ENCODE measurements around the gene UBAC2.

The UBAC2 gene

DNA sequence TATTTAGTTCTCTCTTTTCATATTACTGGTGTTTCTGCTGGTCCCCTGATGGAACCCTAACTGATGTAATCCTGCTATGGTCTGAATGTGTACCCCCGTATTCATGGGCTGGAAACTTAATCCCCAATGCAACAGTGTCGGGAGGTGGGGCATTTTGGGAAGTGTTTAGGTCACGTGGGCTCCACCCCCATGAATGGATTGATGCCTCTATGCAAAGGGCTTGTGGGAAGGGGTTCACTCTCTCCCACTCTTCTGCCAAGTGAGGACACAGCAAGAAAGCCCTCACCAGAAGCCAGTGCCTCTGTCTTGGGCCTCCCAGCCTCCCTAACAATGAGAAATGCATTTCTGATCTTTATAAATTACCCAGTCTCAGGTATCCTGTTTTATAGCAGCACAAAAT, 21.2 kb upstream of the UBAC2 start:
- peaks cover 0 to 5% (median 0%) of the 10 kb centered on the region in 5 donors for H3K9me3 ChIP-seq (ENCODE audit: control insufficient read depth in 5 of 5, low read length in 5 of 5)
- H3K27ac ChIP-seq (ENCODE audit: low read depth, low read length): no peak overlapping the region
- H3K27me3 ChIP-seq (ENCODE audit: control insufficient read depth in 5 of 5, insufficient read depth in 4 of 5, low read length in 5 of 5): peaks cover 0 to 4% (median 2%) of the 10 kb centered on the region in 5 donors
- no peaks in the 10 kb centered on the region for H3K36me3 ChIP-seq (ENCODE audit: control insufficient read depth in 5 of 5, insufficient read depth in 5 of 5, low read length in 5 of 5)
- peaks cover 2 to 14% (median 5%) of the 10 kb centered on the region in 5 donors for H3K4me1 ChIP-seq (ENCODE audit: control insufficient read depth in 5 of 5, insufficient read depth in 5 of 5, low read length in 5 of 5)
- H3K9ac ChIP-seq (ENCODE audit: low read length in 5 of 5): no peak overlapping the region
- H3K4me3 ChIP-seq (ENCODE audit: low read depth in 1 of 5, low read length in 5 of 5): no peak overlapping the region

DNA sequence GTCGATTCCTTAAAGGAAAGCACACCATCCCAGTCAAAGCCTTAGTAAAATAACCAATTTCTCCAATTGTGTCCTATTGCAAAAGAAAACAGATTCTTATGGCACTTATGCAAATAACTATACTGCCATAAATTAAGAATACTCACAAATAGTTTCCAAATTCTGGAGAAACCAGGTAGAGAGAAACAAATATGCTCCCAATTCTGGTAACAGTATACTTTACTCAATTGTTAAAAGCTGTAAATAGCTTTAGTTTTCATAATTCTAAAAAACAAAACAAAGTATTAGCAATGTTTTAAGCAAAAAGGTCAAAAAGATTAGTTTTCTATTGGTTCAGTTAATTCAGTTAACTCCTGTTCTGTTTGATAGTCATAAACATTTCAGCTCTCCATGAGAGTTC, 18.2 kb upstream of the UBAC2 start:
- no peak overlapping the region for H3K9ac ChIP-seq (ENCODE audit: low read length in 5 of 5)
- H3K4me1 ChIP-seq (ENCODE audit: control insufficient read depth in 5 of 5, insufficient read depth in 5 of 5, low read length in 5 of 5): peaks cover 0 to 10% (median 5%) of the 10 kb centered on the region in 5 donors
- H3K4me3 ChIP-seq (ENCODE audit: low read depth in 1 of 5, low read length in 5 of 5): no peak overlapping the region

DNA sequence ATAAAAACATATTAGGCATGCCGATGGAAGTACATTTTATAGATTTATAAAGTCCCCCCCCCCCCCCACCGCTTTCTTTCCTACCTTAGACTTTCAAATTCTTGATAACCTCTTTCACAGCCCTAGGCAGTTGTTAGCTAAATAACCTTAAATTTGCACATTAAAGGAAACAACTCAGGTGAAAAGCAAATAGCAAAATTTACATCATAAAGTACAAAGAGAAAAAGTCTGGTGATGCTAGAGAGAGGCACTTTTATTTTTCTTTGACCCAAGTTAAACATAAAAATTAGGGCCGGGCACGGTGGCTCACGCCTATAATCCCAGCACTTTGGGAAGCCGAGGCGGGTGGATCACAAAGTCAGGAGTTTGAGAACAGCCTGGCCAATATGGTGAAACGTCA, 15.0 kb upstream of the UBAC2 start:
- peaks cover 0 to 5% (median 0%) of the 10 kb centered on the region in 5 donors for H3K9me3 ChIP-seq (ENCODE audit: control insufficient read depth in 5 of 5, low read length in 5 of 5)
- no peaks in the 10 kb centered on the region for H3K36me3 ChIP-seq (ENCODE audit: control insufficient read depth in 5 of 5, insufficient read depth in 5 of 5, low read length in 5 of 5)
- no peak overlapping the region for H3K27ac ChIP-seq (ENCODE audit: low read depth, low read length)
- no peaks in the 10 kb centered on the region for H3K27me3 ChIP-seq (ENCODE audit: control insufficient read depth in 5 of 5, insufficient read depth in 4 of 5, low read length in 5 of 5)
- H3K4me1 ChIP-seq (ENCODE audit: control insufficient read depth in 5 of 5, insufficient read depth in 5 of 5, low read length in 5 of 5): peaks cover 0 to 17% (median 10%) of the 10 kb centered on the region in 5 donors
- H3K9ac ChIP-seq (ENCODE audit: low read length in 5 of 5): no peak overlapping the region
- no peak overlapping the region for H3K4me3 ChIP-seq (ENCODE audit: low read depth in 1 of 5, low read length in 5 of 5)

More for the DNA sequence above, 18.2 kb upstream of the UBAC2 start:
- Histone ChIP-seq H3K27ac (ENCODE audit: low read depth, low read length) (no peak overlapping the region), H3K9me3 (ENCODE audit: control insufficient read depth in 5 of 5, low read length in 5 of 5) (peaks cover 0 to 5% (median 0%) of the 10 kb centered on the region in 5 donors), H3K36me3 (ENCODE audit: control insufficient read depth in 5 of 5, insufficient read depth in 5 of 5, low read length in 5 of 5) (no peaks in the 10 kb centered on the region), H3K27me3 (ENCODE audit: control insufficient read depth in 5 of 5, insufficient read depth in 4 of 5, low read length in 5 of 5) (no peaks in the 10 kb centered on the region)

DNA sequence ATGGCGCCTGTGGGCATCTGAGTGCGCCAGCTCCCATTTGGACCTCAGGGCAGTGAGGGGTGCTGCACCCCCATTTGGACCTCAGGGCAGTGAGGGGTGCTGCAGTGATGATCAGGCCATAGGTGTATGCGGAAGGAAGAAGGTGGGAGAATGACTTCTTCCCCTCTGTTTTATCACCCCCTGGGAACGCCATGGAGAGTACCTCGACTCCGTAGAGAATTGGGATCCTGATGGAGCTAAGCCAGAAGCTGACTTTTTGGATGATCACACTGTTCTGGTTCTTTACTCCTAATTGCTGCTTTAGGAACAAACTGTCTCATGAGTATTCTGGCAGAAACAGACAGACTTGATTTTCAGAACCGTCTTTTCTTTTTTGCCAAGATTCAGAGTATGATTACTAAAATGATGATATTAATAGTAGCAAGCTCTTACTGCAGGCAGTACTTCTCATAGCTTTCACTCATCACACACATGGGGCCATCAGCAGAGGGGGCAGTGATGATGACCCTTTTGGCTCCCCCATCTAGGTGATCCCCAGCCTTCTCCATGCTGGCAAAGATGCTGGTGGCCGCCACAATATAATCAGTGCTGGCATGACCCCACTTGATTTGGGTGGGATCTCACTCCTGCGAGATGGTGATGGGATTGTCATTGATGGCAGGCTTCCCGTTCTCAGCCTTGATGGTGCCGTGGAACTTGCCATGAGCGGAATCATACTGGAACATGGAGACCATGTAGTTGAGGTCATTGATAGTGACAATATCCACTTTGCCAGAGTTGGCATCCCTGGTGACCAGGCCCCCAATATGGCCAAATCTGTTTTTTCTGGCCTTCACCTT, 10.3 kb upstream of the UBAC2 start:
- no peaks in the 10 kb centered on the region for H3K36me3 ChIP-seq (ENCODE audit: control insufficient read depth in 5 of 5, insufficient read depth in 5 of 5, low read length in 5 of 5)
- no peaks in the 10 kb centered on the region for H3K9me3 ChIP-seq (ENCODE audit: control insufficient read depth in 5 of 5, low read length in 5 of 5)
- H3K9ac ChIP-seq (ENCODE audit: low read length in 5 of 5): no peak overlapping the region
- peaks cover 0 to 27% (median 18%) of the 10 kb centered on the region in 5 donors for H3K4me1 ChIP-seq (ENCODE audit: control insufficient read depth in 5 of 5, insufficient read depth in 5 of 5, low read length in 5 of 5)
- H3K4me3 ChIP-seq (ENCODE audit: low read depth in 1 of 5, low read length in 5 of 5): no peak overlapping the region
- H3K27me3 ChIP-seq (ENCODE audit: control insufficient read depth in 5 of 5, insufficient read depth in 4 of 5, low read length in 5 of 5): no peaks in the 10 kb centered on the region
- no peak overlapping the region for H3K27ac ChIP-seq (ENCODE audit: low read depth, low read length)

DNA sequence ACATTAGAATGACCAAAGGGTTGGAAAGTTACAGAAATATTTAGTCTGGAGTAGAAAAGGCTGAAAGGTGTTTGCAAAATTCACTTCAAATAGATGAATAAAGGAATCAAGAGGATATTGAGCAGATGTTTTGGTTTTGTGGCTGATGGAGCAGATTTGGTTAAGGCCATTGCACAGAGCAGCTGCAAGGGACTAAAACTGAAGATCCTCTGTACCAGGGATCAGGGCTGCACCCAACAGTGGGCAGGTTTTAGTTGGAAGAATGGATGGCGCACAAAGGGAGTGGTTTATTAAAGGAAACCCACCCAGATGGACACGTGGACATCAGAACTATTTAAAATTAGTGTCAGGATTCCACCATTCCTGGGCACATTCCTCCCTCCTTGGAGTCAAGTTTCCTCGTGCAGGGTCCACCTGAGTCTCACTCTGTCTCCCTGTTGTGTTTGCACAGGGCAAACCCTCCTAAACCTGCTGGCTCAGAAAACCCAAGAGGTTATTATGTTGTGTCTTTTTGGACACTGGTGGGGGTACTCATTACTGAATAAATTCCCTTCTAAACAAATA, 9.2 kb upstream of the UBAC2 start:
- Histone ChIP-seq H3K9me3 (ENCODE audit: control insufficient read depth in 5 of 5, low read length in 5 of 5) (no peaks in the 10 kb centered on the region), H3K4me3 (ENCODE audit: low read depth in 1 of 5, low read length in 5 of 5) (no peak overlapping the region), H3K27ac (ENCODE audit: low read depth, low read length) (no peak overlapping the region), H3K27me3 (ENCODE audit: control insufficient read depth in 5 of 5, insufficient read depth in 4 of 5, low read length in 5 of 5) (no peaks in the 10 kb centered on the region), H3K36me3 (ENCODE audit: control insufficient read depth in 5 of 5, insufficient read depth in 5 of 5, low read length in 5 of 5) (no peaks in the 10 kb centered on the region), H3K4me1 (ENCODE audit: control insufficient read depth in 5 of 5, insufficient read depth in 5 of 5, low read length in 5 of 5) (peaks cover 0 to 27% (median 18%) of the 10 kb centered on the region in 5 donors), H3K9ac (ENCODE audit: low read length in 5 of 5) (no peak overlapping the region)

DNA sequence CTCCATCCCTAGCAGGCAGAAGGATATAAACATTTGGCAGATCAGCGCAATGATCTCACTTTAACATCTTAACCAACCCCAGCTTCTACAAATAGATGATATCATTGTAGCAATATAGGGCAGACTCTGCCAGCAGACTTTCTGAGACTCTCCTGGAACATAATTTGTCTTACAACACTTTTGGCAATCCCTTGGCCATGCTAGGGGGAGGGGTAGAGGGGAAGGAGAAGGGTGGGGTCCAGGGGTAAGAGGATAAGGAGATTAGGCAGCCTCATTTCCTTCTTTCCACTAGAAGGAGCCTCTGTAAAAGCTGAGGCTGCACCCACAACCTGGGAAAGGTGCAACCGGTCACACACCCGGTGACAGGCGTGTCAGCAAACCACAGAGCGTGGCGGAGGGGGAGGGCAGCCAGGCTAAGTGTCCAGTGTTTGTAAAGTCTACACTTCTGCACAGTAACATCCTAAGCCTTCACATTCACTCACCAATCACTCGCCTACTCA, 8.7 kb upstream of the UBAC2 start:
- peaks cover 0 to 27% (median 18%) of the 10 kb centered on the region in 5 donors for H3K4me1 ChIP-seq (ENCODE audit: control insufficient read depth in 5 of 5, insufficient read depth in 5 of 5, low read length in 5 of 5)
- no peak overlapping the region for H3K27ac ChIP-seq (ENCODE audit: low read depth, low read length)
- no peaks in the 10 kb centered on the region for H3K36me3 ChIP-seq (ENCODE audit: control insufficient read depth in 5 of 5, insufficient read depth in 5 of 5, low read length in 5 of 5)
- H3K9ac ChIP-seq (ENCODE audit: low read length in 5 of 5): no peak overlapping the region
- no peaks in the 10 kb centered on the region for H3K27me3 ChIP-seq (ENCODE audit: control insufficient read depth in 5 of 5, insufficient read depth in 4 of 5, low read length in 5 of 5)
- no peak overlapping the region for H3K4me3 ChIP-seq (ENCODE audit: low read depth in 1 of 5, low read length in 5 of 5)
- H3K9me3 ChIP-seq (ENCODE audit: control insufficient read depth in 5 of 5, low read length in 5 of 5): no peaks in the 10 kb centered on the region

DNA sequence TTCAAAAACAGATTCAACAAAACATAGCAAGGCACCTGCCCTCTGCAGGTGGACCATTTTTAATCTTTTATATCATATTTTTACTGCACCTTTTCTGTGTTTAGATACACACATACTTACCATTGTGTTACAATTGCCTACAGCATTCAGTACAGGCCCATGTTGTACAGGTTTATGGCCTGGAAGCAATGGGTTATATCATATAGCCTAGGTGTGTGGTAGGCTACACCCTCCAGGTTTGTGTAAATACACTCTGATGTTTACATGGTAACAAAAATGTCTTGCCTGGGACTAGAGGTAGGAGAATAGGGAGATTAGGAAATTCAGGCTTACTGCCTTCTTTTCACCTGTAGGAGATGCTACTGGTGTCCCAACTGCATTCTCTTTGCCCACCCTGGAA, 8.2 kb upstream of the UBAC2 start:
- H3K9me3 ChIP-seq (ENCODE audit: control insufficient read depth in 5 of 5, low read length in 5 of 5): no peaks in the 10 kb centered on the region
- H3K9ac ChIP-seq (ENCODE audit: low read length in 5 of 5): no peak overlapping the region
- no peak overlapping the region for H3K4me3 ChIP-seq (ENCODE audit: low read depth in 1 of 5, low read length in 5 of 5)
- peaks cover 0 to 27% (median 18%) of the 10 kb centered on the region in 5 donors for H3K4me1 ChIP-seq (ENCODE audit: control insufficient read depth in 5 of 5, insufficient read depth in 5 of 5, low read length in 5 of 5)
- no peak overlapping the region for H3K27ac ChIP-seq (ENCODE audit: low read depth, low read length)
- H3K36me3 ChIP-seq (ENCODE audit: control insufficient read depth in 5 of 5, insufficient read depth in 5 of 5, low read length in 5 of 5): no peaks in the 10 kb centered on the region
- H3K27me3 ChIP-seq (ENCODE audit: control insufficient read depth in 5 of 5, insufficient read depth in 4 of 5, low read length in 5 of 5): no peaks in the 10 kb centered on the region

DNA sequence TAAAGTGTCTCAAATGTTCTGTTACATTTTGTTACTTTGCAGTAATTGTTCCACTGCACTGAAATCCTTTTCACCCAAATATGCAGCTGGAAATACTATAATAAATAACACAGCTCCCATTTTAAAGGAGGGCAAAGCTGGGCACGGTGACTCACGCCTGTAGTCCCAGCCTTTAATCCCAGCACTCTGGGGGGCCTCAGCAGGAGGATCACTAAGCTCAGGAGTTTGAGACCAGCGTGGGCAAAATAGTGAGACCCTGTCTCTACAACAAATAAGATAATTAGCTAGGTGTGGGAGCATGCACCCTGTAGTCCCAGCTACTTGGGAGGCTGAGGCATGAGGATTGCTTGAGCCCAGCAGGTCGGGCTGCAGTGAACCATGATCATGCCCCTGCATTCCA, 7.5 kb upstream of the UBAC2 start:
- no peak overlapping the region for H3K9ac ChIP-seq (ENCODE audit: low read length in 5 of 5)
- H3K27me3 ChIP-seq (ENCODE audit: control insufficient read depth in 5 of 5, insufficient read depth in 4 of 5, low read length in 5 of 5): no peaks in the 10 kb centered on the region
- no peaks in the 10 kb centered on the region for H3K36me3 ChIP-seq (ENCODE audit: control insufficient read depth in 5 of 5, insufficient read depth in 5 of 5, low read length in 5 of 5)

DNA sequence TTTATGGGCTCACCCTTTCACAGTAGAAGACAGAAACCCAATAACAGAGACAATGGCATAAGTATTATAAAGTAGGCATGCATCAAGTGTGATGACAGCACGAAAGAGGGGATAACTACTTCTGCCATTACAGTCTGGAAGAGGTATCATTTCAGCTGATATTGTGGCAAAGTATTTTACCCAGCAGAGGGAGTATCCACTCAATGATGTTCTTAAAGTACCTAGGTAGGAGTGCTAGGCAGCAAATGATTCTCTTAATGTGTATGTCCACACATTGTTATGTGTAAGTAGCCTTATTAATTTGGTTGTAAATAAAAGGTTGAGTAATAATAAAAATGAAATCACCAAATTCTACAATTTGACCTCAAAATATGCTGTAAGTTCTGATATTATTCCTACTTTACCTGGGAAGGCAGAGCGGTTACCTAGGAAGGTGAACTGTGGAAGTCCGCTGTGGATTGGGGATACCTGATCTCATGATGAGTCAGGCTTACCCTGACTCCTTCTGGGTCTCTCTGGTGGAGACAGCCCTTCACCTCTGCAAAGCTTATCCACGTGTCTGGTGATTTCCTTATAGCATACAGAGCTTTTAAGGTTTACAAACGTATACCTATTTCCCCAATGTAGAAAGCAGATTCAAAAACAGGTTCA, 4.1 kb upstream of the UBAC2 start:
- H3K4me1 ChIP-seq (ENCODE audit: control insufficient read depth in 5 of 5, insufficient read depth in 5 of 5, low read length in 5 of 5): peaks cover 0 to 20% (median 10%) of the 10 kb centered on the region in 5 donors
- H3K27me3 ChIP-seq (ENCODE audit: control insufficient read depth in 5 of 5, insufficient read depth in 4 of 5, low read length in 5 of 5): no peaks in the 10 kb centered on the region
- H3K9me3 ChIP-seq (ENCODE audit: control insufficient read depth in 5 of 5, low read length in 5 of 5): no peaks in the 10 kb centered on the region
- H3K27ac ChIP-seq (ENCODE audit: low read depth, low read length): no peak overlapping the region
- no peak overlapping the region for H3K4me3 ChIP-seq (ENCODE audit: low read depth in 1 of 5, low read length in 5 of 5)
- no peak overlapping the region for H3K9ac ChIP-seq (ENCODE audit: low read length in 5 of 5)
- no peaks in the 10 kb centered on the region for H3K36me3 ChIP-seq (ENCODE audit: control insufficient read depth in 5 of 5, insufficient read depth in 5 of 5, low read length in 5 of 5)

More for the DNA sequence above, 7.5 kb upstream of the UBAC2 start:
- peaks cover 0 to 27% (median 18%) of the 10 kb centered on the region in 5 donors for H3K4me1 ChIP-seq (ENCODE audit: control insufficient read depth in 5 of 5, insufficient read depth in 5 of 5, low read length in 5 of 5)
- no peak overlapping the region for H3K4me3 ChIP-seq (ENCODE audit: low read depth in 1 of 5, low read length in 5 of 5)
- no peaks in the 10 kb centered on the region for H3K9me3 ChIP-seq (ENCODE audit: control insufficient read depth in 5 of 5, low read length in 5 of 5)
- no peak overlapping the region for H3K27ac ChIP-seq (ENCODE audit: low read depth, low read length)
